Adrenal gland (tissue), 12 donors: ENCODE results near the gene TPPP3. TPM values are rescaled to one million over a fixed set of nuclear protein-coding genes. Genes with fewer than 3 reads are reported as not detected.

Experiments
- DNase-seq, 7 donors: peaks; one replicate each; pipeline ENCODE4 v3.0.0-alpha.2; 2019 to 2020
- H3K27ac ChIP-seq, 5 donors: fragments of 200-600 bp; sonication (generic) in 4 of 5; 1 replicate in 3 of 5; 2 replicates in 2 of 5; pipeline versions ENCODE4 v1.5.1 to v1.8.0; 2016 to 2020; ENCODE audit warnings: mild to moderate bottlenecking in 1 of 5
- H3K27me3 ChIP-seq: fragments of 200-600 bp; 2 replicates; pipeline ENCODE4 v1.8.0; 2021
- H3K36me3 ChIP-seq, 2 donors: fragments of 200-600 bp; replicated peaks in 1 of 2; 1 replicate in 1 of 2; 2 replicates in 1 of 2; pipeline versions ENCODE4 v1.5.1 to v1.8.0; 2018 to 2022
- H3K4me1 ChIP-seq, 2 donors: fragments of 200-600 bp; replicated peaks in 1 of 2; 1 replicate in 1 of 2; 2 replicates in 1 of 2; pipeline versions ENCODE4 v1.5.1 to v1.8.0; 2018 to 2021
- H3K4me3 ChIP-seq, 4 donors: fragments of 200-600 bp; sonication (generic) in 3 of 4; one replicate each; pipeline ENCODE4 v1.5.1; 2016 to 2018
- H3K9me3 ChIP-seq, 3 donors: fragments of 200-600 bp; sonication (generic) in 1 of 3; replicated peaks in 1 of 3; 1 replicate in 2 of 3; 2 replicates in 1 of 3; pipeline versions ENCODE4 v1.5.1 to v1.8.0; 2016 to 2021
- POLR2A ChIP-seq, 2 donors: fragments of 450-650 bp; IDR thresholded peaks; one replicate each; pipeline ENCODE4 v1.6.1; 2017; ENCODE audit warnings: antibody characterized with exemption in 2 of 2, mild to moderate bottlenecking in 2 of 2, moderate library complexity in 1 of 2
- WGBS, 4 donors: extraction: QIAGEN DNeasy Blood & Tissue Kit in 2 of 4; methylation state at CpG; one replicate each; pipeline versions ENCODE4 v1.1.5 to v1.1.7; 2013 to 2017; 5-methylcytosine and 5-hydroxymethylcytosine counted together
- intact Hi-C, 2 donors: fragments of 100-400 bp; cut with DNase I; formaldehyde crosslinking; loops; one replicate each; pipeline versions ENCODE4 v1.14.1 to v1.15.0; 2022 to 2023
- polyA plus RNA-seq, 3 donors: library from polyadenylated mRNA; stranded (reverse); fragments of 200-250 nt in 2 of 3; fragments of 350-450 nt in 1 of 3; fragmentation: Illumina TruSeq in 1 of 3; extraction: RNeasy Lipid Tissue Mini Kit (QIAGEN cat#74804) in 1 of 3; gene quantifications; one replicate each; pipeline ENCODE4 v1.2.3, GENCODE V29; 2013 to 2014
- total RNA-seq, 9 donors: library from RNA; depleted of rRNA in 4 of 9; stranded (reverse); fragments of >200 nt in 4 of 9; fragments of 120-200 nt in 1 of 9; fragmentation: NEBNext Ultra II Directional in 1 of 9; extraction: Animal tissue kit (Norgen Biotek cat#: 25700) in 1 of 9; gene quantifications; one replicate each; pipeline versions ENCODE4 v1.1.0 to v1.2.4, GENCODE V29; 2013 to 2023
- TF ChIP-seq, protein P1 (sequence below), 6 experiments: fragments of 450-650 bp in 4 of 6; fragments of 200-600 bp in 2 of 6; sonication (generic) in 1 of 6; IDR thresholded peaks; 1 replicate in 5 of 6; 2 replicates in 1 of 6; pipeline versions ENCODE4 v1.5.1 to v1.8.0; 2016 to 2021; ENCODE audit warnings: antibody characterized with exemption in 6 of 6, mild to moderate bottlenecking in 2 of 6, moderate library complexity in 1 of 6
- donor health status: healthy with polysubstance abuse.
- donor health status: Bipolar disorder and iron deficiency.
- donor health status: DM: yes; HTN: yes; CAD: no.
- donor health status: DM: no; HTN: no; CAD: no.
- donor health status: DM: no; HTN: no; CAD: no.
- donor health status: DM: yes; HTN: yes; CAD: no.

TPPP3 gene
- total and polyA plus RNA-seq, 12 donors = 1.1 to 22.7 (median 7.5) TPM; not detected in 1

DNA sequence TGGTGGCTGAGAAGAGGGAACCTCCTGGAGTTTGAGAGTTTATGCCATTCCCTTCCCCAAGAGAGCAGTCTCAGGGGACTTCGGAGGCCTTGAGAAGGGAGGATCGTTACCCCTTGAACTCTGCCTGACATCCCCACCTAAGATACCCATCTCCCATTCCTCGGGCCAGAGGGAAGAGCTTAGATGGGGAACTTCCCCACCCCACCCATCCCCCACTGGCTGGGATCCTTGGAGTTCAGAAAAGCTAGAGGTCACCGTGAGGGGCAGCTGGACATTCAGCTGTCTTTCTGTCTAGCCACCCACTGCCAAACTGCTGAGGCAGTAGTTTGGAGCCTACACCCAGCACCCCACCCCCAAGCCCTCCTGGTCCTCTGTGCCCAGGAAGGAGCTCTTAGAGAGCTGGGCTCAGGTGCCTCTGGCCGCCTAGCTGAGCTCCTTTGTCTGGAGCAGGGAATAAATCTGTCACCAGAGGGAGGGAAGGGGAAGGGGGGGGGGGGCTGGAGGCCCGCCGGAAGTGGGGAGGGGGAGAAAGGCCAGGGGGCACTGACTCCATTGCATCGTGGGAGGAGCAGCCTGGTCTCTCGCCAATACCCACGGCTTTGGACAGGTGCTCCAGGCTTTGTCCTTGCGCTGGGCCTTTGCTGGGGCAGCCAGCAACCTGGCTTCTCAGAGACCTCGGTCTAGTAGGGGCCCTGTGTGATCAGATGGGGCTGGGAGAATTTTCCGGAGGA, 38.6 kb upstream of the TPPP3 start:
- peak overlapping the region in 1 of 4 donors; percentile 62 for H3K4me3 ChIP-seq

GRCh38 chr16:67430977-67431774, 37.9 kb upstream of the TPPP3 start, which contains the start of gene HSD11B2:
HSD11B2 (plus strand) TSS chr16:67431121; CDS start chr16:67431249, 128 bp downstream.
- DNase-seq = peak in 6 of 7 donors; percentile 54 to 78 (median 64)
- Histone ChIP-seq H3K36me3 (no peaks in the 10 kb centered on the region), H3K27ac (peak within 1 kb of the TSS in 3 of 5 donors; percentile 56 to 68 (median 64)), H3K4me3 (peak within 1 kb of the TSS in 2 of 4 donors; percentile 11 to 62), H3K4me1 (peaks cover 12 to 26% of the 10 kb centered on the region in 2 donors), H3K27me3 (peaks cover 3% of the 10 kb centered on the region), H3K9me3 (no peaks in the 10 kb centered on the region)
- 0 to 4% (median 3%) methylated on average over 10 to 87 of the region's 87 CpGs for WGBS, 4 donors
- intact Hi-C loops = no loop called here
- TF ChIP-seq POLR2A (IDR thresholded peaks at IDR 0.05) = peak; percentile 51 to 67
- TF ChIP-seq, protein P1, sequence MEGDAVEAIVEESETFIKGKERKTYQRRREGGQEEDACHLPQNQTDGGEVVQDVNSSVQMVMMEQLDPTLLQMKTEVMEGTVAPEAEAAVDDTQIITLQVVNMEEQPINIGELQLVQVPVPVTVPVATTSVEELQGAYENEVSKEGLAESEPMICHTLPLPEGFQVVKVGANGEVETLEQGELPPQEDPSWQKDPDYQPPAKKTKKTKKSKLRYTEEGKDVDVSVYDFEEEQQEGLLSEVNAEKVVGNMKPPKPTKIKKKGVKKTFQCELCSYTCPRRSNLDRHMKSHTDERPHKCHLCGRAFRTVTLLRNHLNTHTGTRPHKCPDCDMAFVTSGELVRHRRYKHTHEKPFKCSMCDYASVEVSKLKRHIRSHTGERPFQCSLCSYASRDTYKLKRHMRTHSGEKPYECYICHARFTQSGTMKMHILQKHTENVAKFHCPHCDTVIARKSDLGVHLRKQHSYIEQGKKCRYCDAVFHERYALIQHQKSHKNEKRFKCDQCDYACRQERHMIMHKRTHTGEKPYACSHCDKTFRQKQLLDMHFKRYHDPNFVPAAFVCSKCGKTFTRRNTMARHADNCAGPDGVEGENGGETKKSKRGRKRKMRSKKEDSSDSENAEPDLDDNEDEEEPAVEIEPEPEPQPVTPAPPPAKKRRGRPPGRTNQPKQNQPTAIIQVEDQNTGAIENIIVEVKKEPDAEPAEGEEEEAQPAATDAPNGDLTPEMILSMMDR (IDR thresholded peaks at IDR 0.05) = peak in 2 of 6 experiments; percentile 18 to 40

More for the DNA sequence above, 38.6 kb upstream of the TPPP3 start:
- peaks cover 12 to 26% of the 10 kb centered on the region in 2 donors for H3K4me1 ChIP-seq
- TF ChIP-seq, protein P1 (IDR thresholded peaks at IDR 0.05) = no peak
- no peak for TF ChIP-seq POLR2A (IDR thresholded peaks at IDR 0.05)
- WGBS, 4 donors = 33 to 38% (median 36%) methylated on average over 9 to 12 of the region's 13 CpGs
- DNase-seq = no peak
- peaks cover 3% of the 10 kb centered on the region for H3K27me3 ChIP-seq
- intact Hi-C loops = no loop called here
- H3K9me3 ChIP-seq = no peaks in the 10 kb centered on the region
- peak overlapping the region in 3 of 5 donors; percentile 56 to 68 (median 64) for H3K27ac ChIP-seq
- peaks cover 0 to 6% of the 10 kb centered on the region in 2 donors for H3K36me3 ChIP-seq

DNA sequence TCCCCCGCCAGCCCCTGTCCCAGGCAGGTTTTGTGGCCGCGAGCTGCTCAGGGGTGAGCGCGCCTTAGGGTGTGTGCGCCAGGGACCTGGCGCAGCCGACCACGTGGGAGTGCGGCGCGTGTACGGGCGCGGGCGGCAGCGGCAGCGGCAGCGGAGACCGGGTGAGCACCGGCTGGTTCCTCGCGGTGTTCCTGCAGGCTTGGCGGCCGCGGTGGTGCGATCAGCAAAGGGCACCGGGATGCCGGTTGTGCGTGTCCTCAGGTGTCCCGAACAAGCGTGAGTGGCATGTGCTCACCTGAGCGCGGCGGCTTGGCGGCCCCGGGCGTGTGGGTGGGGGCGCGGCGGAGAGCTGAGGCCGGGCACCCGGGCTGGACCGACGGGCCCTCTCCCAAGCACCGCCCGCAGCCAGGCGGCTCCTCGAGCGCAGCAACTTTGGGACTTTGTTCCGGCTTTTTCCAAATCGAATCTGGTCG, 37.2 kb upstream of the TPPP3 start:
- TF ChIP-seq, protein P1 (IDR thresholded peaks at IDR 0.05) = no peak
- TF ChIP-seq POLR2A (IDR thresholded peaks at IDR 0.05) = no peak
- peak in 4 of 7 donors; percentile 38 to 56 (median 50) for DNase-seq
- Histone ChIP-seq H3K4me1 (peaks cover 12 to 26% of the 10 kb centered on the region in 2 donors), H3K27me3 (peaks cover 3% of the 10 kb centered on the region), H3K4me3 (peak overlapping the region in 2 of 4 donors; percentile 11 to 62), H3K9me3 (no peaks in the 10 kb centered on the region), H3K27ac (peak overlapping the region in 3 of 5 donors; percentile 56 to 68 (median 64)), H3K36me3 (no peaks in the 10 kb centered on the region)
- WGBS, 4 donors = 0 to 15% (median 1%) methylated on average over 1 to 53 of the region's 53 CpGs
- intact Hi-C loops = no loop called here
